ENCODE data around the gene NTSR2. TPM values are rescaled to one million over a fixed set of nuclear protein-coding genes. Genes with fewer than 3 reads are reported as not detected.

NTSR2 gene
- total and polyA plus RNA-seq, 2 of the 8 experiments (the other 6 are each of a cell fraction or from before 2014, with no cell fraction given): 0.05 TPM; not detected in 1

DNA sequence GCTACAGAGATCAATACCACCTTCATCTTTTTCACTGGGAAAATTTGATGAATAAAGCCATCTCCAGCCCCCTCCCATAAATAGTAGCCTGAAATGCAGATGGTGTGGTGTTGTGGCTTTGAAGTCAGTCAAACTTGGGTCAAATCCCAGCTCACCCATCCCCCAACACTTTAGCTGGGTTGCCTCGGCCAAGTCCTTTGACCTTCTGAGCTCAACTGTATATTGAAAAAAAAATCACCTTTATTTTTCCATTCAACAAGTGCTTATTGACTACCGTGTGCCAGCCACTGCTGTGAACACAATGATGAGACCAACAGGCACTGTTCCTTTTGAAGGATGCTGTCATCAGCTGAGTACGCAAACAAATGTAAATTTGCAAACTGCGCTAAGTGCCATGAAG is 35.1 kb upstream of the NTSR2 start:
- 94% methylated on average over 4 of the region's 4 CpGs; no CpG with 5 or more reads in 1 of the 2 experiments for WGBS, 2 experiments (ENCODE audit: extremely low coverage in 1 of 2, insufficient coverage in 1 of 2, insufficient read length in 1 of 2, insufficient replicate concordance in 2 of 2, low coverage in 1 of 2, low lambda C conversion rate in 2 of 2, missing lambda C conversion rate in 1 of 2)
- ChIA-PET POLR2A (ENCODE audit: partially characterized antibody) (no interaction called here), CTCF (ENCODE audit: partially characterized antibody) (interaction anchor here (0.6 to 6.9 kb wide), 8 partner anchors 12 to 75 kb away, joined by 3 to 35 read pairs (median 6); no protein-coding TSS in a partner anchor)
- H4K8ac ChIP-seq (ENCODE audit: extremely low read depth, insufficient read depth, low read length): no peak overlapping the region
- H2AFZ ChIP-seq (ENCODE audit: low read length): no peak overlapping the region
- no peak overlapping the region for H3K18ac ChIP-seq (ENCODE audit: extremely low read depth, low read length)
- no peaks in the 10 kb centered on the region for H3K79me2 ChIP-seq (ENCODE audit: control insufficient read depth in 1 of 2, insufficient read depth in 2 of 2, low read length in 2 of 2)
- no peaks in the 10 kb centered on the region for H3K36me3 ChIP-seq (ENCODE audit: control insufficient read depth in 2 of 4, insufficient read depth in 4 of 4, low read length in 3 of 4)
- H3K56ac ChIP-seq (replicated peaks; ENCODE audit: insufficient read length, low read depth, low read length): no peak overlapping the region
- H2BK12ac ChIP-seq (ENCODE audit: low read depth, low read length): no peak overlapping the region
- H2BK15ac ChIP-seq (ENCODE audit: low read length): no peak overlapping the region
- no peaks in the 10 kb centered on the region for H3K23me2 ChIP-seq (ENCODE audit: low read depth, low read length)
- no peak for FAIRE-seq
- H4K5ac ChIP-seq (ENCODE audit: insufficient read length, low read depth, low read length): no peak overlapping the region
- no peak overlapping the region for H2BK20ac ChIP-seq (ENCODE audit: low read length)
- no peaks in the 10 kb centered on the region for H3K4me1 ChIP-seq (replicated peaks in 1 of 4; ENCODE audit: control insufficient read depth in 3 of 4, insufficient read depth in 4 of 4, low read length in 3 of 4)
- no peak overlapping the region for H3K23ac ChIP-seq (ENCODE audit: insufficient read length)
- H3K27me3 ChIP-seq (replicated peaks in 1 of 4; ENCODE audit: control insufficient read depth in 3 of 4, extremely low read depth in 1 of 4, insufficient read depth in 3 of 4, low read length in 3 of 4): no peaks in the 10 kb centered on the region
- peaks cover 0 to 3% of the 10 kb centered on the region in 2 experiments; a peak in 2 of 4 replicates for H3K9me3 ChIP-seq (ENCODE audit: insufficient read depth in 2 of 2, low read depth in 1 of 2, low read length in 1 of 2)
- H2AK5ac ChIP-seq (ENCODE audit: low read depth, low read length): no peak overlapping the region
- no peak overlapping the region for H3K4me2 ChIP-seq (ENCODE audit: insufficient read depth in 1 of 2, low read depth in 2 of 2, low read length in 2 of 2)
- H3K27ac ChIP-seq (ENCODE audit: low read depth, low read length): no peak overlapping the region
- no peaks in the 10 kb centered on the region for H3K79me1 ChIP-seq (ENCODE audit: low read depth, low read length)
- H4K91ac ChIP-seq (replicated peaks; ENCODE audit: insufficient read length, low read length): no peak overlapping the region
- no peak overlapping the region for H3K9ac ChIP-seq (replicated peaks in 1 of 4; ENCODE audit: extremely low read depth in 1 of 4, low read depth in 3 of 4, low read length in 3 of 4)
- no peak overlapping the region for H2BK120ac ChIP-seq (replicated peaks; ENCODE audit: low read depth, low read length)
- no peak for DNase-seq (ENCODE audit: low read depth in 1 of 2, low spot score in 2 of 2)
- no peak overlapping the region for H3K4ac ChIP-seq (replicated peaks; ENCODE audit: insufficient read length, low read depth, low read length)
- H2BK5ac ChIP-seq (ENCODE audit: low read depth, low read length): no peak overlapping the region
- H4K20me1 ChIP-seq (replicated peaks in 1 of 2; ENCODE audit: control insufficient read depth in 1 of 2, insufficient read depth in 2 of 2, low read length in 2 of 2): no peaks in the 10 kb centered on the region
- no peak overlapping the region for H3K14ac ChIP-seq (ENCODE audit: insufficient read length)
- no peak overlapping the region for H3K4me3 ChIP-seq (ENCODE audit: extremely low read depth in 1 of 4, insufficient read depth in 2 of 4, low read depth in 3 of 4, low read length in 4 of 4)
- TF ChIP-seq RAD21 (IDR thresholded peaks at IDR 0.05 in 1 of 2, conservative IDR thresholded peaks at IDR 0.05 in 1 of 2; ENCODE audit: low read depth in 2 of 2, low read length in 2 of 2) (no peak), TCF12 (IDR thresholded peaks at IDR 0.05; ENCODE audit: low read depth, low read length) (no peak), POU5F1 (IDR thresholded peaks at IDR 0.05; ENCODE audit: low read depth, low read length) (no peak), SIN3A (conservative IDR thresholded peaks at IDR 0.05 in 1 of 2, IDR thresholded peaks at IDR 0.05 in 1 of 2; ENCODE audit: low read depth in 1 of 2, low read length in 2 of 2) (no peak), RBBP5 (IDR thresholded peaks at IDR 0.05; ENCODE audit: borderline replicate concordance, low read depth, low read length) (no peak), RNF2 (IDR thresholded peaks at IDR 0.05; ENCODE audit: borderline replicate concordance, low read depth, low read length, missing control alignments, poor library complexity, severe bottlenecking) (no peak), PHF8 (conservative IDR thresholded peaks at IDR 0.05; ENCODE audit: low read depth, low read length) (no peak), SIX5 (IDR thresholded peaks at IDR 0.05; ENCODE audit: low read depth, low read length) (no peak), CHD1 (IDR thresholded peaks at IDR 0.05; ENCODE audit: low read depth, low read length) (no peak), JUN (IDR thresholded peaks at IDR 0.05; ENCODE audit: low read depth, low read length) (no peak), GTF2F1 (IDR thresholded peaks at IDR 0.05; ENCODE audit: borderline replicate concordance, low read depth, low read length) (no peak), EZH2 (IDR thresholded peaks at IDR 0.05; ENCODE audit: low read depth, low read length, severe bottlenecking) (no peak), RXRA (IDR thresholded peaks at IDR 0.05; ENCODE audit: insufficient read depth, low read depth, low read length) (no peak)
